Measurements from ENCODE around the gene MFAP4. TPM values are rescaled to one million over a fixed set of nuclear protein-coding genes. Genes with fewer than 3 reads are reported as not detected.
A peak's percentile ranks its signal among the peaks of the same experiment; 100 is the strongest.

MFAP4 gene, protein sequence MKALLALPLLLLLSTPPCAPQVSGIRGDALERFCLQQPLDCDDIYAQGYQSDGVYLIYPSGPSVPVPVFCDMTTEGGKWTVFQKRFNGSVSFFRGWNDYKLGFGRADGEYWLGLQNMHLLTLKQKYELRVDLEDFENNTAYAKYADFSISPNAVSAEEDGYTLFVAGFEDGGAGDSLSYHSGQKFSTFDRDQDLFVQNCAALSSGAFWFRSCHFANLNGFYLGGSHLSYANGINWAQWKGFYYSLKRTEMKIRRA
- total RNA-seq, result 10 to 100 TPM in 8 of 9 donors, 1 to 10 TPM in 1; 7.2 to 84.5 (median 29.5) TPM
- polyA plus RNA-seq, result 10 to 100 TPM; 36.8 to 53.6 (median 40.1) TPM
- long read RNA-seq, donor 1, partial matches to known transcripts, result 0 of 3 reads
- long read RNA-seq, donor 1, other reads (novel, unspliced or antisense), result 0 of 3 reads
- long read RNA-seq, donor 2, partial matches to known transcripts, result 0 of 1 reads
- long read RNA-seq, donor 2, other reads (novel, unspliced or antisense), result 0 of 1 reads
- long read RNA-seq, donor 3, partial matches to known transcripts, result 0 of 1 reads
- long read RNA-seq, donor 3, other reads (novel, unspliced or antisense), result 0 of 1 reads
- long read RNA-seq, donor 4, transcript MFAP4-201 (6 exons, 1,873 nt), result major isoform, 10 of 14 reads
- long read RNA-seq, donor 4, partial matches to known transcripts, result 0 of 14 reads
- long read RNA-seq, donor 4, other reads (novel, unspliced or antisense), result 0 of 14 reads
- long read RNA-seq, donor 5, transcript MFAP4-201 (6 exons, 1,873 nt), result major isoform, 89 of 111 reads
- long read RNA-seq, donor 5, transcript MFAP4-203 (5 exons, 1,876 nt), result minor isoform, 11 of 111 reads
- long read RNA-seq, donor 5, partial matches to known transcripts, result 2 of 111 reads
- long read RNA-seq, donor 5, other reads (novel, unspliced or antisense), result 5 of 111 reads
- long read RNA-seq, donor 6, transcript MFAP4-201 (6 exons, 1,873 nt), result major isoform, 94 of 109 reads
- long read RNA-seq, donor 6, partial matches to known transcripts, result 2 of 109 reads
- long read RNA-seq, donor 6, other reads (novel, unspliced or antisense), result 9 of 109 reads
- long read RNA-seq, donor 7, transcript MFAP4-201 (6 exons, 1,873 nt), result major isoform, 5 of 5 reads
- long read RNA-seq, donor 7, partial matches to known transcripts, result 0 of 5 reads
- long read RNA-seq, donor 7, other reads (novel, unspliced or antisense), result 0 of 5 reads
- long read RNA-seq, donor 8, transcript MFAP4-201 (6 exons, 1,873 nt), result major isoform, 12 of 12 reads
- long read RNA-seq, donor 8, partial matches to known transcripts, result 0 of 12 reads
- long read RNA-seq, donor 8, other reads (novel, unspliced or antisense), result 0 of 12 reads
- long read RNA-seq, donor 9, partial matches to known transcripts, result 18 of 21 reads
- long read RNA-seq, donor 9, other reads (novel, unspliced or antisense), result 0 of 21 reads
- long read RNA-seq, donor 10, transcript MFAP4-201 (6 exons, 1,873 nt), result major isoform, 7 of 42 reads
- long read RNA-seq, donor 10, partial matches to known transcripts, result 33 of 42 reads
- long read RNA-seq, donor 10, other reads (novel, unspliced or antisense), result 0 of 42 reads

DNA sequence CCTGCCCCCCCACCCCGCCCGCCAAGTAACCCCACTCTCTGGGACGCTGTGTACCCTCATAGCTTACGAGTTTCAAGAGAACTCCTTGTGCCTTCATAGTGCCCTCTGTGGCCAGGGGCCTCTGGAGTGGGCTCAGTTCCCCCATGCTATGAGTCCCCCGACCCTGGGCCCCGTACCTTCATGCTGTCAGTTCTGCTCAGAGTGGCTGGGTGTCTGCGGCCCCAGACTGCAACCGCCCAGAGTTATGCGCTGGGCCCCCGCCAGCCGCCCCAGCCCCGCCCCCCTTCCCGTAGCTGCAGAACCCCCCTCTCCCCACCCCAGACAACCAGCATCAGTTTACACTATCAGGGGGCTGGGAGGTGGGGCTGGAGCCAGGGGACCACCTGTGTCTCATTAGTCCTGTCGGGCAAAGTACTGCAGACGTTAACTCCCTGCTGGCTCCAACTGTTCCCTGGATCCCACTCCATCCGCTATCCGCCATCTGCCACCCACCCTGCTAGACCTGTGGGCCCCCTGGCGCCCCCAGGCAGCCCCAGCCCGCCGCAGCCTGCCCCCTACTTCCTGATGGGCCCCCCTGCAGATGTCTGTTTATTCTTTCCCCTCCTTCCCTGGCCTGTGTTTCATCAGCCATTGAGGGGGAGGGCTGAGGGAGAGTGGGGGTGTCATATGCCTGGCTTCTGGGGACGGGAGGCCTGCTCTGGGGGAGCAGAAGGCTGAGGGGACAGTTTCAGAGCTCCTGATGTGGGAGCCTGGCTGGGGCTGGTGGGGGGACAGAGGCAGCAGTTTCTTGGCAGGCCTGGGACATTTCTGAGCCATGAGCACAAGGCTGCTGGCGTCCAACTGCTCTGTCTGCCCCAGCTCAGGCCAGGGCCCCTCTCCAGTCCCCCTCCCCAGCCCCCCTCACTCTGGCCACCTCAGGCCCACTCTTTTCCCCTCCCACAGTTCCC is at the start of gene MFAP4:
TSS of gene MFAP4 (minus strand) at position 217 of the 947 bp plus-strand sequence. CDS start at position 182, 35 bp downstream.
- intact Hi-C loops (cut with DNase I), result no loop called here
- peaks cover 0 to 24% of the 10 kb centered on the region in 2 donors for H3K36me3 ChIP-seq (replicated peaks in 1 of 2)
- H3K4me3 ChIP-seq, result no peak within 1 kb of the TSS
- peak within 1 kb of the TSS; percentile 66 to 96 (median 73) for H3K27ac ChIP-seq
- H3K4me1 ChIP-seq (replicated peaks in 1 of 2), result peaks cover 38 to 64% of the 10 kb centered on the region in 2 donors
- no peak for TF ChIP-seq POLR2A (IDR thresholded peaks at IDR 0.05)
- TF ChIP-seq, protein P1, sequence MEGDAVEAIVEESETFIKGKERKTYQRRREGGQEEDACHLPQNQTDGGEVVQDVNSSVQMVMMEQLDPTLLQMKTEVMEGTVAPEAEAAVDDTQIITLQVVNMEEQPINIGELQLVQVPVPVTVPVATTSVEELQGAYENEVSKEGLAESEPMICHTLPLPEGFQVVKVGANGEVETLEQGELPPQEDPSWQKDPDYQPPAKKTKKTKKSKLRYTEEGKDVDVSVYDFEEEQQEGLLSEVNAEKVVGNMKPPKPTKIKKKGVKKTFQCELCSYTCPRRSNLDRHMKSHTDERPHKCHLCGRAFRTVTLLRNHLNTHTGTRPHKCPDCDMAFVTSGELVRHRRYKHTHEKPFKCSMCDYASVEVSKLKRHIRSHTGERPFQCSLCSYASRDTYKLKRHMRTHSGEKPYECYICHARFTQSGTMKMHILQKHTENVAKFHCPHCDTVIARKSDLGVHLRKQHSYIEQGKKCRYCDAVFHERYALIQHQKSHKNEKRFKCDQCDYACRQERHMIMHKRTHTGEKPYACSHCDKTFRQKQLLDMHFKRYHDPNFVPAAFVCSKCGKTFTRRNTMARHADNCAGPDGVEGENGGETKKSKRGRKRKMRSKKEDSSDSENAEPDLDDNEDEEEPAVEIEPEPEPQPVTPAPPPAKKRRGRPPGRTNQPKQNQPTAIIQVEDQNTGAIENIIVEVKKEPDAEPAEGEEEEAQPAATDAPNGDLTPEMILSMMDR (IDR thresholded peaks at IDR 0.05), result no peak
- no peaks in the 10 kb centered on the region for H3K9me3 ChIP-seq (replicated peaks in 1 of 3)
- H3K27me3 ChIP-seq, result no peaks in the 10 kb centered on the region
- peak in 6 of 7 donors; percentile 76 to 87 (median 81) for DNase-seq
- WGBS, 4 donors, result 28 to 46% (median 32%) methylated on average over 7 to 22 of the region's 22 CpGs

DNA sequence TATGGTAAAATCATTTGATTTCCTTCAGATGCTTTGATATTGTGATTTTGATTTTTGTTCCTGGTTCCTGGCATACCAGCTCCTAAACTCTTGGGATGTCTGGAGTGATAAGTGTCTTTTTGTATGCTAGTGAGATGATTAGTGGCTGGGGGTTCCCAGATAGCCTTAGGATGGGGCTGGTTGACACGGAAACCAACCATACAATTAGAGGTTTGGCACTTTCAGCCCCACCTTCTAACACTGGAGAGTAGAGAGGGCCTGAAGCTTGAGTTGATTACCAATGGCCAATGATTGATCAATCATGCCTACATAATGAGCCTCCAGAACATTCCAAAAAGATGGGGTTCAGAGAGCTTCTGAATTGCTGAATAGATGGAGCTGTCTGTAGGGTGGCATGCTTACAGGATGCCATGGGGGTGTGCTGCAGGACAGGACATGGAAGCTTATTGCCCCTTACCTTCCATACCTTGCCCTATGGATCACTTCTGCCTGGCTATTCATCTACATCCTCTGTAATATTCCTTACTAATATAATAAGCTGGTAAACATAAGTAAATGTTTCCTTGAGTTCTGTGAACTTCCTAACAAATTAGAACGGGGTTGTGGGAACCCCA is 46.8 kb upstream of the MFAP4 start:
- intact Hi-C loops (cut with DNase I), result no loop called here
- Histone ChIP-seq H3K9me3 (replicated peaks in 1 of 3) (no peaks in the 10 kb centered on the region), H3K27me3 (no peaks in the 10 kb centered on the region), H3K27ac (no peak overlapping the region), H3K36me3 (replicated peaks in 1 of 2) (no peaks in the 10 kb centered on the region), H3K4me3 (no peak overlapping the region), H3K4me1 (replicated peaks in 1 of 2) (no peaks in the 10 kb centered on the region)
- TF ChIP-seq, protein P1 (IDR thresholded peaks at IDR 0.05), result no peak
- DNase-seq, result no peak
- WGBS, 4 donors, result 67 to 93% (median 83%) methylated on average over 2 of the region's 2 CpGs

DNA sequence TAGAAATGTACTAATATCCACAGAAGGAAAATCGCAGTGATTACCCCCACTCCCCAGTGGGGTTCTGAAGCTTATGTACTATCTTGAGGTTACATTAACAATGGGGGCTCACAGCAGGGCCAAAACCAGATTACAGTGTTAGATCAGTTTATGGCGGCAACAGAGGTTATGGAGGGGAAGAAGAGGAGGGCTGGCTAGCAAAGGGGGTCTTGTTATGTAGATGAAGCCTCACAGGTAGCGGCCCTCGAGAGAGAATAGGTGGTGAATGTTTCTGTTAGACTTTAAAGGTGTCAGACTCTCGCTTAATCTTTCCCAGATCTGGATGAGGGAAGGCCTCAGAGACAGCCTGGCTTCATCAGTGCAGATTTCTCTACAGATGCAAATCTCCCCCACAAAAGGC is 46.3 kb upstream of the MFAP4 start:
- Histone ChIP-seq H3K9me3 (replicated peaks in 1 of 3) (no peaks in the 10 kb centered on the region), H3K27ac (no peak overlapping the region), H3K4me1 (replicated peaks in 1 of 2) (no peaks in the 10 kb centered on the region), H3K4me3 (no peak overlapping the region), H3K27me3 (no peaks in the 10 kb centered on the region), H3K36me3 (replicated peaks in 1 of 2) (no peaks in the 10 kb centered on the region)
- no peak for TF ChIP-seq POLR2A (IDR thresholded peaks at IDR 0.05)
- TF ChIP-seq, protein P1 (IDR thresholded peaks at IDR 0.05), result no peak
- intact Hi-C loops (cut with DNase I), result no loop called here
- no peak for DNase-seq
- WGBS, 4 donors, result 84 to 91% (median 86%) methylated on average over 5 of the region's 5 CpGs
